SK-N-SH (cell line): ENCODE measurements around the gene JAZF1.

ENCODE experiments used
- CTCF ChIP-seq: fragments of 200-600 bp; sonication (generic); IDR thresholded peaks from 2 replicates; pipeline ENCODE4 v1.6.1; 2017; ENCODE audit warnings: antibody characterized with exemption, mild to moderate bottlenecking, moderate library complexity
- POLR2AphosphoS5 ChIP-seq: IDR thresholded peaks from 2 replicates; pipeline ENCODE4 v1.6.1; 2012; ENCODE audit warnings: low read depth, low read length
- TF ChIP-seq, protein P1 (sequence below): IDR thresholded peaks from 2 replicates; pipeline ENCODE4 v1.4.0; 2012; ENCODE audit warnings: low read depth

- TF ChIP-seq CTCF = no peak
- TF ChIP-seq, protein P1, sequence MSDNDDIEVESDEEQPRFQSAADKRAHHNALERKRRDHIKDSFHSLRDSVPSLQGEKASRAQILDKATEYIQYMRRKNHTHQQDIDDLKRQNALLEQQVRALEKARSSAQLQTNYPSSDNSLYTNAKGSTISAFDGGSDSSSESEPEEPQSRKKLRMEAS = 0 out of 2 replicates have a peak, but pooled peaks have one; percentile 14
- no peak for TF ChIP-seq POLR2AphosphoS5
Observed at GRCh38 chr7:28179120-28180030, 1.2 kb downstream of the JAZF1 start.
